Type B pancreatic cell (in vitro differentiated cells): ENCODE measurements around the gene ZNF609. TPM values are rescaled to one million over a fixed set of nuclear protein-coding genes. Genes with fewer than 3 reads are reported as not detected.

Source experiments
- DNase-seq: peaks from one replicate; pipeline ENCODE4 v3.0.0; 2021; ENCODE audit warnings: mixed read lengths; ENCODE audit not compliant: unreplicated experiment; ENCODE audit errors: extremely low spot score
- H3K27ac Mint-ChIP-seq: 2 replicates; pipeline ENCODE4 v1.8.0; 2021; ENCODE audit warnings: mild to moderate bottlenecking, mixed read lengths
- H3K27me3 Mint-ChIP-seq: 2 replicates; pipeline ENCODE4 v1.8.0; 2021; ENCODE audit warnings: mixed read lengths
- H3K36me3 Mint-ChIP-seq: 2 replicates; pipeline ENCODE4 v1.8.0; 2021; ENCODE audit warnings: mixed read lengths
- H3K4me1 Mint-ChIP-seq: one replicate; pipeline ENCODE4 v1.8.0; 2021; ENCODE audit warnings: mixed read lengths; ENCODE audit not compliant: unreplicated experiment
- H3K4me3 Mint-ChIP-seq: 2 replicates; pipeline ENCODE4 v1.8.0; 2021; ENCODE audit warnings: mild to moderate bottlenecking, mixed read lengths
- H3K9me3 Mint-ChIP-seq: 2 replicates; pipeline ENCODE4 v1.8.0; 2021; ENCODE audit warnings: mixed read lengths
- total RNA-seq: library from RNA; stranded (reverse); gene quantifications from 2 replicates; pipeline ENCODE4 v1.2.1, GENCODE V29; 2021; ENCODE audit warnings: low replicate concordance
- TF ChIP-seq, protein P1 (sequence below): fragments of 200-600 bp; sonication (generic); conservative IDR thresholded peaks from 2 replicates; pipeline ENCODE4 v1.5.0; 2021; ENCODE audit warnings: antibody characterized with exemption, mild to moderate bottlenecking

The ZNF609 gene
- total RNA-seq, 1 donor from 2014 or later = 53.1 TPM

DNA sequence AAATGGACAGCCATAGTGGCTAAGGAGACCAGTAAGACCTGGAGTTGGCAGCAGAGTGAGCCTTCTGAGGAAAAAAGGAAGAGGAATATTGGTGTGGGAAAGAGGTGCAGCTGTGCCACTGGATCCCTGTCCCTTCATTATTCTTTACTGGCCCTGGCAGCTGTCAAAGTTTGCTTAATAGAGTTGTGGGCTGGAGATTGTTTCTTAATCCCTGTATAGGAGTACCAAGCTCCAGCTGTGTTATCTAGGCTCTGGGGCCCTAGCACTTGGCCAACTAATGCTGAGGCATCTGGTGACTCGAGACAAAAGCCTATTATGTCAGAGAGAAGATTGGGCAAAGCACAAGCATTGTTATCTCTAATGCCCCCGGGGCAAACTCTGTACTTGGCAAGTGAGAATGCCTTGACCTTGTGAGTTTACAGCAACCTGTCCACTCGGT, 61.4 kb downstream of the ZNF609 start:
- peaks cover 12% of the 10 kb centered on the region for H3K36me3 Mint-ChIP-seq
- no peaks in the 10 kb centered on the region for H3K27me3 Mint-ChIP-seq
- no peak for DNase-seq
- H3K4me1 Mint-ChIP-seq = peaks cover 50% of the 10 kb centered on the region
- H3K4me3 Mint-ChIP-seq = peak overlapping the region; percentile 64
- no peaks in the 10 kb centered on the region for H3K9me3 Mint-ChIP-seq
- H3K27ac Mint-ChIP-seq = peak overlapping the region; percentile 82
- TF ChIP-seq, protein P1, sequence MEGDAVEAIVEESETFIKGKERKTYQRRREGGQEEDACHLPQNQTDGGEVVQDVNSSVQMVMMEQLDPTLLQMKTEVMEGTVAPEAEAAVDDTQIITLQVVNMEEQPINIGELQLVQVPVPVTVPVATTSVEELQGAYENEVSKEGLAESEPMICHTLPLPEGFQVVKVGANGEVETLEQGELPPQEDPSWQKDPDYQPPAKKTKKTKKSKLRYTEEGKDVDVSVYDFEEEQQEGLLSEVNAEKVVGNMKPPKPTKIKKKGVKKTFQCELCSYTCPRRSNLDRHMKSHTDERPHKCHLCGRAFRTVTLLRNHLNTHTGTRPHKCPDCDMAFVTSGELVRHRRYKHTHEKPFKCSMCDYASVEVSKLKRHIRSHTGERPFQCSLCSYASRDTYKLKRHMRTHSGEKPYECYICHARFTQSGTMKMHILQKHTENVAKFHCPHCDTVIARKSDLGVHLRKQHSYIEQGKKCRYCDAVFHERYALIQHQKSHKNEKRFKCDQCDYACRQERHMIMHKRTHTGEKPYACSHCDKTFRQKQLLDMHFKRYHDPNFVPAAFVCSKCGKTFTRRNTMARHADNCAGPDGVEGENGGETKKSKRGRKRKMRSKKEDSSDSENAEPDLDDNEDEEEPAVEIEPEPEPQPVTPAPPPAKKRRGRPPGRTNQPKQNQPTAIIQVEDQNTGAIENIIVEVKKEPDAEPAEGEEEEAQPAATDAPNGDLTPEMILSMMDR = no peak

DNA sequence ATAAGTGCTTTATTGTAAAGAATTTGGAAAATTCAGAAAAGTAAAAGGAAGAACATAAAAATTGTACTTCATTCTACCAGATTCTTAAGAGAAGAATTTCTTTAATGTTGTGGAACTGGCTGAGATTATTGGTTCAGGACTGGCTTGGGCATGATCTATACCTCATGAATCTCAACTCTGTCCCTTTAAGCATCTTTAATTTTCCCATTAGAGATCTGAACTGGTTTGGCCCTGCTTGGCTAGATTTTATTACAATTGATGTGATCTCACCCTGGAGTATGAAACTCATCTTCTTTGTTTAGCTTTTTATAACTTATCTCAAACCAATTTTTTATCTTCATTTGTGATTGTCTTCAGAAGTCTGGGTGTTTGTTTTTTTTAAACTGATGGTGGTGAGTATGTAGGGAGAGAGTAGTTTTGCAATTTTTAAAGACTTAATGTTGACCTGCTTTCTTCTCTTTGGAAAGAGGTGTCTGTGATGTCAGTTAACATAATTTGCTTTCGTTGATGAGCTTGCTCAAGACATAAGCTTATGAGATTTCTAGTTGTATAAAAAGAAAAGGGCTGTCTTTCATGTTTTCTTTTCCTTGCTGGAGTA, 61.9 kb downstream of the ZNF609 start:
- peak overlapping the region; percentile 82 for H3K27ac Mint-ChIP-seq
- H3K4me3 Mint-ChIP-seq = peak overlapping the region; percentile 42
- peaks cover 50% of the 10 kb centered on the region for H3K4me1 Mint-ChIP-seq

DNA sequence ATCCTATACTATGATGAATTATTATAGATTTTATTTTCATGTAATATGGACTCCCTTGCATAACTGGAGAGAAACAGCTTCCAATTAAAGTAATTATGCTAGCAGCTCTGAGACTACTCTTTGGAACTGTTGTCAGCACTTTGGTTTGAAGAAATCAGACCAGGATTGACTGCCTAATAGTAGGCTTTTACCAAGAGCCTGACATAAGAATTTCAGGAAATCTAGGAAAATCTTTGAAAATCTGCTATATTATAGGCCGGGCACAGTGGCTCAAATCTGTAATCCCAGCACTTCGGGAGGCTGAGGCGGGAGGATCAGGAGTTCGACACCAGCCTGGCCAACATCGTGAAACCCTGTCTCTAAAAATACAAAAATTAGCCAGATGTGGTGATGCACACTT, 62.9 kb downstream of the ZNF609 start:
- DNase-seq = no peak
- Mint-ChIP-seq H3K9me3 (no peaks in the 10 kb centered on the region), H3K4me1 (peaks cover 47% of the 10 kb centered on the region), H3K27ac (peak overlapping the region; percentile 82), H3K36me3 (peaks cover 14% of the 10 kb centered on the region), H3K27me3 (no peaks in the 10 kb centered on the region), H3K4me3 (no peak overlapping the region)
- TF ChIP-seq, protein P1 = no peak

More for the DNA sequence above, 61.9 kb downstream of the ZNF609 start:
- TF ChIP-seq, protein P1 = no peak
- Mint-ChIP-seq H3K9me3 (no peaks in the 10 kb centered on the region), H3K27me3 (no peaks in the 10 kb centered on the region), H3K36me3 (peaks cover 12% of the 10 kb centered on the region)
- no peak for DNase-seq

DNA sequence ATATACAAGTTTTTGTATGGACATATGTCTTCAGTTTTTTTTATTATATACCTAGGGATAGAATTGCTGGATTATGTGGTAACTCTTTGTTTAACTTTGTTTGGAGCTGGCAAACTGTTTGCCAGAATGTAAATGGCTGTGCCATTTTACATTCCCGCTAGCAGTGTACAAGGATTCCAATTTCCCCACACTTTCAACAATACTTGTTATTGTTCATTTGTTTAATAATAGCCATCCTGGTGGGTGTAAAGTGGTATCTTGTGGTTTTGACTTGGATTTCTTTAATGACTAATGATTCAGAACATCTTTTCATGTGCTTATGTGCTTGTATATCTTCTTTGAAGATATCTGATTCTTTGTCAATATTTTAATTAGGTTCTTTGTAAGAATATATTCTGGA, 64.4 kb downstream of the ZNF609 start:
- no peak for DNase-seq
- Mint-ChIP-seq H3K4me1 (peaks cover 36% of the 10 kb centered on the region), H3K9me3 (no peaks in the 10 kb centered on the region), H3K27ac (no peak overlapping the region), H3K4me3 (no peak overlapping the region), H3K36me3 (peaks cover 8% of the 10 kb centered on the region), H3K27me3 (no peaks in the 10 kb centered on the region)
- TF ChIP-seq, protein P1 = no peak

DNA sequence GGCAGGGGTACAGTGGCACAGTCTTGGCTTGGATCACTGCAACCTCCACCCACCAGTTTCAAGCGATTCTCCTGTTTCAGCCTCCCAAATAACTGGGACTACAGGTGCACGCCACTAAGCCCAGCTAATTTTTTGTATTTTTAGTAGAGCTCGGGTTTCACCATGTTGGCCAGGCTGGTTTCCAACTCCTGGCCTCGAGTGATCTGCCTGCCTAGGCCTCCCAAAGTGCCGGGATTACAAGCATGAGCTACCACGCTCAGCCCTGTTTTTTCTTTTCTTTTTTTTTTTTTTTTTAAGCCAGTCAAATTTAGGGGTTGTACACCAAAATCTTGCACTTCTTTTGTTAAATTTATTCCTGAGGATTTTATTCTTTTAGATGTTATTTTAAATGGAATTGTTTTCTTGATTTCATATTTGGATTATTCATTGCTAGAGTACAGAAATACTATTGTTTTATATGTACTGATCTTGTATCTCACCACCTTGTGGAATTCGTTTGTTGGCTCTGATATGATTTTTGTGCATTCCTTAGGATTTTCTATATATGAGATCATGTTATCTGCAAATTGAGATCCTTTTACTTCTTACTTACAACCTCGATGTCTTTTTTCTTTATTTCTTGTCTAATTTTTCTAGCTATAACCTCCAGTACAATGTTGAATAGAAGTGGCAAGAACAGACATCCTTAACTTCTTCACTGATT, 65.6 kb downstream of the ZNF609 start:
- Mint-ChIP-seq H3K27ac (no peak overlapping the region), H3K27me3 (no peaks in the 10 kb centered on the region), H3K4me1 (peaks cover 35% of the 10 kb centered on the region), H3K36me3 (peaks cover 13% of the 10 kb centered on the region), H3K9me3 (no peaks in the 10 kb centered on the region), H3K4me3 (no peak overlapping the region)
- DNase-seq = no peak
- TF ChIP-seq, protein P1 = no peak
